D341Med (cell line): Measurements from ENCODE around the gene SEMA5A.
A peak's percentile ranks its signal among the peaks of the same experiment; 100 is the strongest.

Source experiments
- DNase-seq: peaks from one replicate; pipeline ENCODE4 v3.0.0; 2012; ENCODE audit warnings: low spot score

The SEMA5A gene

GRCh38 chr5:9545136-9545991 lies 511 bp downstream of the SEMA5A start:
- DNase-seq: peak; percentile 25

- DNase-seq: peak; percentile 67
Observed at GRCh38 chr5:9544502-9545135, 1.3 kb downstream of the SEMA5A start.

DNA sequence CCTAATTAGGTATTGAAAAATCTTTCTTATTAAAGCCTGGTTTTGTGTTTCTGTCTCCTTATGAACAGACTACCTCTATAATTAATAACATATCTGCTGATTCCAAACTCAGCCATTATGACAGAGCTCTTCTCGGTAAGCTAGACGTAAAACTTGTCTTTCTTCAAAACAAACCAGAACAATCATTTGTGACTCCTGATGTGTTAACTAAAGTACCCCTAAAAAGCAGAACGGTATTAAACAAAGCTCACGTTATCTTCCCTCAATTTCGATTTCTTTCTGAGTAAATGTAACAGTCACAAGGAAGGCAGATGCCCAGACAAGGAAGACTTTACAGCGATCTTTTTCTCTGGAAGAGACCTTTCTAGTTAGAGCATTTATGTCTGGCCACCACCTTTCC lies 1.8 kb downstream of the SEMA5A start:
- no peak for DNase-seq

DNA sequence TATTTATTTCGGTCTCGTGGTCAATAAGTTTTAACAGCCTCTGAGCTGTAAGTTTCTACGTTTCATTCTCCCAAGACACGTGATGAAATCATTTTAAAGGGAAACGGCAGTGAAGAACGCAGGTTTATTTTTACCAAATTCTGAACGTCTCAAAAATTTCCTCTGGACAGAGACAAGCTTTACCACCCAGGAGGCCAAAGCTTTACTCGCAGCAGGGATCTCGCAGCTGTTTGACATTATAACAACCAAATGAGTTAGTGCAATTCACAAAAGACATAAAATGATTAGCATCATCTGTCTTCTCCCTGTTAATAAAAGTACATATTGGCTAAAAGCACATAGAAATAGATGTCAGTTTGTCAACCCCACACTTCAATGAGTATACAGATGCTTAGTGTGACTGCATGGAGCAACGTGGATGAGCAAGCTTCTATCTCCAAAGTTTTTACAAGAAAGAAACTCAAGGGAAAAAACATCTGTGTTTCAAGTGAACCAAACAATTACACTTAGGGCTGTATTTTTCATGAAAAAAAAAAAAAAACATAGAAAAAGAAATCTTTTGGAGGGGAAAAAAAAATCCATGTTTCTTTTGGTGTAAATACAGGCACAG lies 2.5 kb downstream of the SEMA5A start:
- no peak for DNase-seq

DNA sequence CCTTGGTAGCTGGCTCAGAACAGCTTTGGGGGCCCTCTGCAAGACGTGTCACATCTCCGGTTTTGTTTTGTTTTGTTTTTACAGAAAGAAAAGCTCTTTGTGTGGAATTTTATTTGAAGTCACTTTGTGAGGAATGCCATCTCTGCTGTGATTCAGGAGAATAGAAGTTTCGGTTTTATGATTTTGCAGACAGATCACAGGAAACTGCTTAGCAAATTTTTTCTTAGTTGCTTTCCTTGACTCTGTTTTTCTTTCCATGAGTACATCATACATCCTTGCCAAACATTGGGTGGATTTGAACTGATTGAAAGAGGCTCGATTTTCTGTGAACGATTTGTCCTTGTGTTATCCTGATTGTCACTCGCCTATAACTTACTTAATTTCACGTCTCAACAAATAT lies 5.1 kb downstream of the SEMA5A start:
- no peak for DNase-seq

DNA sequence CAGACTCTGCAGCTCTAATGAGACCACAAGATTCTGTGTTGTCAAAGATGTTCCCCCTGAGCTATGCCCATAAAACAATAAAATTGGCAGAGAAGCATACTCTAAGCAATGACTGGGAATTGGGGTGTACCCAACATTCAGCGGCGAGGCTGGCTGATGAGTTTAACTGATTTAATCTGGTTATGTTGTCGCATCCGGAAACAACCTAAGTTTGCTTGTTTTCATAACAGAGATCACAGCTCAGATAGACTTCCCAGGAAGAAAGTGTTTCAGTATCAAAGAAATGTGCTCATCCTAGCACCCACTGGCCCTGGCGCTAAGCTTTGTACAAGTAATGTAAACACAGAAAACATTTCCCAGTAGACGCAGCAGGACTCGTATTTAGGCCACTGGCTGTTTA lies 7.4 kb downstream of the SEMA5A start:
- DNase-seq: no peak

- no peak for DNase-seq
Observed at GRCh38 chr5:9537223-9538141, 8.4 kb downstream of the SEMA5A start.

DNA sequence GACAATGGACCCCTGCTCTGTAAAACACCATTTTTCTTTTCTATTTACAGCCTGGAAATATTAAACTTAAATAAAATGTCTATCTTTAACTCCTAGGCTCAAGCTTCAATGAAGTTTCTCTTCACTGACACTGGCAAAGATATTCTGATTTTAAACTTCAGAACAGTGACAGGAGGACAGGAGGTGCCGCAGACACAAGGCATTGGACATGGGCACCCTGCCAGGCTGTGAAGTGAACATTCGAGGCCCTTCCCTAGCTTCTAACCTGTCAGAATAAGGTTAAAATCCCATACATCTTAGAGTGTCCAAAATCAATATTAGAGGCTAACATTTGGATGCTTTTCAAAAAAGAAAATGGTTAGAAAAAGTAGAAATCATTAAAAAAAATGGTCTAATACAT lies 9.2 kb downstream of the SEMA5A start:
- no peak for DNase-seq

- DNase-seq: no peak
Observed at GRCh38 chr5:9534881-9535517, 10.9 kb downstream of the SEMA5A start.

GRCh38 chr5:9533562-9534364 lies 12.1 kb downstream of the SEMA5A start:
- DNase-seq: no peak

DNA sequence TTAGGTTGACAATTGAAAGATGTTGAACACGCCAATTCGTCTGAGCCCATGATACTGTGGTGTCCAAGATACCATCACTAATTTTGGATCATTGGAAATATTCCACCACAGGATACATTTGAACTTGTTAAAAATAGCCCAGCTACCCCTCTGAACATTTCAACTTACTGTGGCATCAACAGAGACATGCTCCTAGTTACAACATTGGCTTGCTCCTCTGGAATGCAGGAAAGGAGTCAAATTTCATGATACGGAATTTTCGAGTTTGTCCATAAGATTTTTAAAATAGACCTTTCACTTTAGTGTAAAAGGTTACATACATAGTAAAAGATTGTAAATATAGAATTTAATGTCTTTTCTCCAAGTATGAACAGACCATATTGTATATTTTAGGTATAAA lies 12.8 kb downstream of the SEMA5A start:
- no peak for DNase-seq

GRCh38 chr5:9529513-9529912 lies 16.4 kb downstream of the SEMA5A start:
- no peak for DNase-seq

DNA sequence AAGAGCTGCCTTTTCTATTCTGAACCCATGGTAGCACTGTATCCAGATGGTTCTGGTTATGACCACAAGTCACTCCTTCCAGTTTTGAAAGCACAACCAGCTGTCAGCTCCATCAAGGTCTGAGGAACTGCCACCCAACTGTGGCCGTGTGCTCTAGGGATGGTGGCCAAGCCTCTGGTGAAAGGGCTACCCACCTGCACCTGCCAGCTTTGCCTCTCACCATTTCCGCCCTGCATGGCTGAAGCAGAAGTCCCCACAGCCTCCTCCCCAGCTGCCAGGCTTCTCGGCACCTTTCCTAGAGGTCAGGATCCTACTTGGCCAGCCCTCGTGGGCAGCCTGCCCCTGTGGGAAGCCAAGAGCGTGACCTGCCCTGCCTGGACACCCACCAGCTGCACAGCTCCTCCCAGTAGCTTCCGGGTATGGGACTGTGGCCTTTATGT lies 16.8 kb downstream of the SEMA5A start:
- DNase-seq: no peak

- DNase-seq: no peak
Observed at GRCh38 chr5:9524941-9525340, 20.9 kb downstream of the SEMA5A start.

GRCh38 chr5:9523090-9523823 lies 22.6 kb downstream of the SEMA5A start:
- no peak for DNase-seq

GRCh38 chr5:9519537-9519936 lies 26.3 kb downstream of the SEMA5A start:
- DNase-seq: no peak

GRCh38 chr5:9516591-9516990 lies 29.3 kb downstream of the SEMA5A start:
- no peak for DNase-seq

GRCh38 chr5:9515436-9515835 lies 30.4 kb downstream of the SEMA5A start:
- DNase-seq: no peak

- DNase-seq: no peak
Observed at GRCh38 chr5:9514968-9515367, 30.9 kb downstream of the SEMA5A start.

- no peak for DNase-seq
Observed at GRCh38 chr5:9513827-9514226, 32.0 kb downstream of the SEMA5A start.
